ENCODE measurements around the gene MIGA2. TPM values are rescaled to one million over a fixed set of nuclear protein-coding genes. Genes with fewer than 3 reads are reported as not detected.

MIGA2 gene
- total RNA-seq, 1 experiment from 2014 or later: 23.0 TPM

- ChIA-PET CTCF (no interaction called here), POLR2A (no interaction called here)
- Histone ChIP-seq H3K9me3 (ENCODE audit: control insufficient read depth, insufficient read depth, low read depth, low read length) (no peaks in the 10 kb centered on the region), H3K4me1 (ENCODE audit: control insufficient read depth, insufficient read depth, low read length) (no peaks in the 10 kb centered on the region), H3K4me3 (ENCODE audit: low read depth in 2 of 2, low read length in 2 of 2) (no peak overlapping the region), H3K27ac (ENCODE audit: low read length) (no peak overlapping the region), H3K36me3 (ENCODE audit: control insufficient read depth, insufficient read depth, low read length) (peaks cover 21% of the 10 kb centered on the region), H3K27me3 (ENCODE audit: control insufficient read depth, insufficient read depth, low read length) (no peaks in the 10 kb centered on the region)
- no peak for TF ChIP-seq REST (IDR thresholded peaks at IDR 0.05; ENCODE audit: insufficient read depth in 1 of 2, low read depth in 2 of 2, low read length in 1 of 2)
- TF ChIP-seq POLR2AphosphoS5 (IDR thresholded peaks at IDR 0.05; ENCODE audit: low read depth, low read length): no peak
- TF ChIP-seq CTCF (IDR thresholded peaks at IDR 0.05): no peak
- TF ChIP-seq TCF7L2 (IDR thresholded peaks at IDR 0.05; ENCODE audit: low read depth, low read length): no peak
- TF ChIP-seq SIN3A (IDR thresholded peaks at IDR 0.05; ENCODE audit: borderline replicate concordance, insufficient read depth, low read depth, low read length): no peak
- no peak for DNase-seq (ENCODE audit: low read depth, low spot score)
- in situ Hi-C loops (cut with HindIII; ENCODE audit: low pct_unique_long_range_greater_than_20kb, low sequenced_read_pairs): no loop called here
- BruUV-seq (replicated peaks): no TSS peak
- no peak for ATAC-seq
- intact Hi-C loops (cut with micrococcal nuclease; ENCODE audit: unreplicated experiment): no loop called here
Observed at GRCh38 chr9:128987805-128988204, 48.6 kb upstream of the MIGA2 start.

- H3K27me3 ChIP-seq (ENCODE audit: control insufficient read depth, insufficient read depth, low read length): no peaks in the 10 kb centered on the region
- no peaks in the 10 kb centered on the region for H3K4me1 ChIP-seq (ENCODE audit: control insufficient read depth, insufficient read depth, low read length)
- H3K36me3 ChIP-seq (ENCODE audit: control insufficient read depth, insufficient read depth, low read length): peaks cover 12% of the 10 kb centered on the region
- TF ChIP-seq POLR2AphosphoS5 (IDR thresholded peaks at IDR 0.05; ENCODE audit: low read depth, low read length) (no peak), TCF7L2 (IDR thresholded peaks at IDR 0.05; ENCODE audit: low read depth, low read length) (no peak), SIN3A (IDR thresholded peaks at IDR 0.05; ENCODE audit: borderline replicate concordance, insufficient read depth, low read depth, low read length) (no peak), CTCF (IDR thresholded peaks at IDR 0.05) (no peak; the same call in 1 of the 2 replicates), REST (IDR thresholded peaks at IDR 0.05; ENCODE audit: insufficient read depth in 1 of 2, low read depth in 2 of 2, low read length in 1 of 2) (no peak)
- no TSS peak for BruUV-seq (replicated peaks)
- intact Hi-C loops (cut with micrococcal nuclease; ENCODE audit: unreplicated experiment) (no loop called here), in situ Hi-C loops (cut with HindIII; ENCODE audit: low pct_unique_long_range_greater_than_20kb, low sequenced_read_pairs) (no loop called here)
- DNase-seq (ENCODE audit: low read depth, low spot score): no peak
- no peak overlapping the region for H3K27ac ChIP-seq (ENCODE audit: low read length)
- ATAC-seq: no peak
- ChIA-PET CTCF (no interaction called here), POLR2A (interaction anchor here (0.5 kb wide), 1 partner anchor 39 kb away, joined by 5 read pairs; no protein-coding TSS in a partner anchor)
- no peak overlapping the region for H3K4me3 ChIP-seq (ENCODE audit: low read depth in 2 of 2, low read length in 2 of 2)
- H3K9me3 ChIP-seq (ENCODE audit: control insufficient read depth, insufficient read depth, low read depth, low read length): no peaks in the 10 kb centered on the region
Observed at GRCh38 chr9:128992995-128993394, 43.4 kb upstream of the MIGA2 start.

Data from Panc1 (cell line).